Spleen (tissue), 11 donors: Measurements from ENCODE around the gene BMF. TPM values are rescaled to one million over a fixed set of nuclear protein-coding genes. Genes with fewer than 3 reads are reported as not detected.

Experiments used
- DNase-seq: peaks from one replicate; pipeline ENCODE4 v3.0.0-alpha.2; 2020
- H3K27ac ChIP-seq, 8 donors: fragments of 200-600 bp; sonication (generic) in 7 of 8; 1 replicate in 4 of 8; 2 replicates in 4 of 8; pipeline versions ENCODE4 v1.5.0 to v1.8.0; 2016 to 2021; ENCODE audit warnings: inconsistent platforms in 4 of 8, mild to moderate bottlenecking in 4 of 8, moderate library complexity in 1 of 8
- H3K27me3 ChIP-seq, 7 donors: fragments of 200-600 bp; sonication (generic) in 6 of 7; replicated peaks in 1 of 7; 1 replicate in 4 of 7; 2 replicates in 3 of 7; pipeline versions ENCODE4 v1.5.0 to v1.8.0; 2016 to 2021; ENCODE audit warnings: inconsistent platforms in 3 of 7, mild to moderate bottlenecking in 1 of 7
- H3K36me3 ChIP-seq, 6 donors: fragments of 200-600 bp; sonication (generic) in 5 of 6; 1 replicate in 4 of 6; 2 replicates in 2 of 6; pipeline versions ENCODE4 v1.5.0 to v1.8.0; 2016 to 2021; ENCODE audit warnings: inconsistent platforms in 2 of 6
- H3K4me1 ChIP-seq, 6 donors: fragments of 200-600 bp; sonication (generic) in 5 of 6; 1 replicate in 3 of 6; 2 replicates in 3 of 6; pipeline versions ENCODE4 v1.5.0 to v1.8.0; 2016 to 2021; ENCODE audit warnings: inconsistent platforms in 3 of 6
- H3K4me3 ChIP-seq, 8 donors: fragments of 200-600 bp; sonication (generic) in 7 of 8; 1 replicate in 4 of 8; 2 replicates in 4 of 8; pipeline versions ENCODE4 v1.5.0 to v1.8.0; 2016 to 2021; ENCODE audit warnings: inconsistent platforms in 4 of 8, mild to moderate bottlenecking in 4 of 8, moderate library complexity in 2 of 8
- H3K9me3 ChIP-seq, 8 donors: fragments of 200-600 bp; sonication (generic) in 7 of 8; 1 replicate in 4 of 8; 2 replicates in 4 of 8; pipeline versions ENCODE4 v1.5.0 to v1.8.0; 2016 to 2021; ENCODE audit warnings: inconsistent platforms in 4 of 8
- POLR2A ChIP-seq, 3 donors: fragments of 450-650 bp; IDR thresholded peaks; one replicate each; pipeline ENCODE4 v1.5.1; 2017; ENCODE audit warnings: antibody characterized with exemption in 3 of 3, mild to moderate bottlenecking in 1 of 3
- POLR2AphosphoS5 ChIP-seq, 3 donors: sonication (generic); formaldehyde crosslinking; IDR thresholded peaks; one replicate each; pipeline ENCODE4 v1.5.1; 2017; ENCODE audit warnings: antibody characterized with exemption in 3 of 3
- WGBS, 5 donors: extraction: QIAGEN DNeasy Blood & Tissue Kit in 3 of 5; methylation state at CpG; one replicate each; pipeline versions ENCODE4 v1.1.5 to v1.1.7; 2013 to 2018; 5-methylcytosine and 5-hydroxymethylcytosine counted together
- intact Hi-C: fragments of 100-400 bp; cut with DNase I; formaldehyde crosslinking; loops from one replicate; pipeline ENCODE4 v1.15.0; 2023; ENCODE audit warnings: low total_unique reads
- polyA plus RNA-seq, 3 donors: library from polyadenylated mRNA; stranded (reverse); fragments of 200-250 nt; gene quantifications; one replicate each; pipeline ENCODE4 v1.2.1, GENCODE V29; 2013
- total RNA-seq, 7 donors: library from RNA; depleted of rRNA in 3 of 7; stranded (reverse); fragments of >200 nt in 3 of 7; fragmentation: NEBNext Ultra II Directional in 4 of 7; extraction: Animal tissue kit (Norgen Biotek cat#: 25700) in 4 of 7; gene quantifications; one replicate each; pipeline versions ENCODE4 v1.1.0 to v1.2.1, GENCODE V29; 2016 to 2021
- TF ChIP-seq, protein P1 (sequence below), 11 experiments: fragments of 200-600 bp in 7 of 11; fragments of 450-650 bp in 4 of 11; sonication (generic) in 4 of 11; IDR thresholded peaks in 8 of 11; conservative IDR thresholded peaks in 3 of 11; 1 replicate in 7 of 11; 2 replicates in 4 of 11; pipeline versions ENCODE4 v1.4.0 to v1.8.0; 2016 to 2021; ENCODE audit warnings: antibody characterized with exemption in 11 of 11, inconsistent platforms in 4 of 11, mild to moderate bottlenecking in 1 of 11
- donor health status: healthy with polysubstance abuse.
- donor health status: DM: no; HTN: no; CAD: no; lungs with moderate emphysema.
- donor health status: DM: no; HTN: no; CAD: no.
- donor health status: Bipolar disorder and iron deficiency.
- donor health status: healthy.
- donor health status: DM: no; HTN: no; CAD: no.
- donor health status: DM: yes; HTN: yes; CAD: no.

Gene BMF
- total and polyA plus RNA-seq, 10 donors = 16.9 to 77.9 (median 33.3) TPM

DNA sequence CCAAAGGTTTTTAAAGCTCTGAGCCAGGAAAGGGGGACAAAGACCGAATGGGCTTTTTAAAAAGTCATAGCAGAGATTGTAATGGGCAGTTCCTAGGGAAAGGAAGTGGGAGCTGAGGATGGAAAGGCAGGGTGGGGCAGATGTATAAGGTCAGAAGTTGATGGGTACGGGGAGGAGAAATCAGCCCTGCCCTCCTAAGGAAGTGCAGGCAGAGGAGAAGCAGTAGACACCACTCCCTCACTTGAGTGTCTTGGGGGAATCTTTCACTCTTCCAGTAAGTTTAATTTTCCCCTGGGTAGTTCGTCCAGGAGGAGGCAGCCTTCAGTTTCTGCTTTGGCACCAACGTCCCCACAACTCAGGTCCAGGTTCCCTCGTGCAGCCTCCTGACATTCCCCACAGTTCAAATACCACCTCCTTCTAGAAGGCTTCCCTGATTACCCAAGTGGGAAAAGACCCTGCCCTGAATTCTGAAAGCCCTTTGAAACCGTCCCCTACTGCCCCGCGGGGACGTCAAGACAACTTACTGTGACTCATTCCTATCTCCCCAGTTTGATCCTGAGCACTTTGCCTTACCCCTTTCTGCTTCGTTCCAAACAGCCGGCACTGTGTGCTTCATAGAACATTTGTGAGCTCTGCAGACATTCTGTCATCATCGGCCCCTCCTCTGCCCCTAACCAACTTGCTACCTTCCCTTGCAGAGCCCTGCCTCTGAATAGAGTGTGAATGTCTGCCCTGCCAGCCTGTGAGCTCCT, 55.4 kb downstream of the BMF start:
- intact Hi-C loops = no loop called here
- H3K27ac ChIP-seq = peak overlapping the region in 4 of 8 donors; percentile 72 to 81 (median 78)
- no peak overlapping the region for H3K4me3 ChIP-seq
- peaks cover 0 to 4% (median 0%) of the 10 kb centered on the region in 6 donors for H3K36me3 ChIP-seq
- H3K4me1 ChIP-seq = peaks cover 32 to 71% (median 56%) of the 10 kb centered on the region in 6 donors
- no peaks in the 10 kb centered on the region for H3K9me3 ChIP-seq
- TF ChIP-seq POLR2AphosphoS5 (IDR thresholded peaks at IDR 0.05) (no peak), POLR2A (IDR thresholded peaks at IDR 0.05) (no peak)
- TF ChIP-seq, protein P1, sequence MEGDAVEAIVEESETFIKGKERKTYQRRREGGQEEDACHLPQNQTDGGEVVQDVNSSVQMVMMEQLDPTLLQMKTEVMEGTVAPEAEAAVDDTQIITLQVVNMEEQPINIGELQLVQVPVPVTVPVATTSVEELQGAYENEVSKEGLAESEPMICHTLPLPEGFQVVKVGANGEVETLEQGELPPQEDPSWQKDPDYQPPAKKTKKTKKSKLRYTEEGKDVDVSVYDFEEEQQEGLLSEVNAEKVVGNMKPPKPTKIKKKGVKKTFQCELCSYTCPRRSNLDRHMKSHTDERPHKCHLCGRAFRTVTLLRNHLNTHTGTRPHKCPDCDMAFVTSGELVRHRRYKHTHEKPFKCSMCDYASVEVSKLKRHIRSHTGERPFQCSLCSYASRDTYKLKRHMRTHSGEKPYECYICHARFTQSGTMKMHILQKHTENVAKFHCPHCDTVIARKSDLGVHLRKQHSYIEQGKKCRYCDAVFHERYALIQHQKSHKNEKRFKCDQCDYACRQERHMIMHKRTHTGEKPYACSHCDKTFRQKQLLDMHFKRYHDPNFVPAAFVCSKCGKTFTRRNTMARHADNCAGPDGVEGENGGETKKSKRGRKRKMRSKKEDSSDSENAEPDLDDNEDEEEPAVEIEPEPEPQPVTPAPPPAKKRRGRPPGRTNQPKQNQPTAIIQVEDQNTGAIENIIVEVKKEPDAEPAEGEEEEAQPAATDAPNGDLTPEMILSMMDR (IDR thresholded peaks at IDR 0.05 in 8 of 11, conservative IDR thresholded peaks at IDR 0.05 in 3 of 11) = no peak
- H3K27me3 ChIP-seq = no peaks in the 10 kb centered on the region
- 71 to 83% (median 73%) methylated on average over 12 of the region's 12 CpGs for WGBS, 5 donors
- DNase-seq = peak; percentile 50

DNA sequence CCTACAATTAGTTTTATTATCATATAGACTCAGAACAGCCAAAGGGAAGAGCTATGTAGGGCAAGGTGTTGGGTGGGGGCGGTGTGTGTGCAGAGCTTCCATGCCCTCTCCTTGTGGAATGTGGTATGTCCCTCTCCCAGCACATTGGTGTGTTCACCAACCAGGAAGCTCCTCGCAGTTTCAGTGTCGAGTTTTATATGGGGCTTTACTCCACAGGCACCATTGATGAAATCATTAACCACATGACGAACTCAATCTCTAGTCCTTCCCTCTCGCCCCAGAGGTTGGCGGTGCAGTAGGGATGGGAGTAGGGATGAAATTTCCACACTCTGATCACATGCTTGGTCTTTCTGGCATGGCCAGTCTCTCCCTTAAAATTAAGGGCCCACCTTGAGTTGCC, 56.1 kb downstream of the BMF start:
- intact Hi-C loops = no loop called here
- no peaks in the 10 kb centered on the region for H3K9me3 ChIP-seq
- peaks cover 0 to 4% (median 0%) of the 10 kb centered on the region in 6 donors for H3K36me3 ChIP-seq
- no peaks in the 10 kb centered on the region for H3K27me3 ChIP-seq
- peaks cover 38 to 77% (median 63%) of the 10 kb centered on the region in 6 donors for H3K4me1 ChIP-seq
- no peak for TF ChIP-seq POLR2AphosphoS5 (IDR thresholded peaks at IDR 0.05)
- TF ChIP-seq POLR2A (IDR thresholded peaks at IDR 0.05) = no peak
- TF ChIP-seq, protein P1 (IDR thresholded peaks at IDR 0.05 in 8 of 11, conservative IDR thresholded peaks at IDR 0.05 in 3 of 11) = no peak
- WGBS, 5 donors = 59 to 87% (median 63%) methylated on average over 6 of the region's 6 CpGs
- no peak overlapping the region for H3K27ac ChIP-seq
- H3K4me3 ChIP-seq = no peak overlapping the region
- peak; percentile 15 for DNase-seq

DNA sequence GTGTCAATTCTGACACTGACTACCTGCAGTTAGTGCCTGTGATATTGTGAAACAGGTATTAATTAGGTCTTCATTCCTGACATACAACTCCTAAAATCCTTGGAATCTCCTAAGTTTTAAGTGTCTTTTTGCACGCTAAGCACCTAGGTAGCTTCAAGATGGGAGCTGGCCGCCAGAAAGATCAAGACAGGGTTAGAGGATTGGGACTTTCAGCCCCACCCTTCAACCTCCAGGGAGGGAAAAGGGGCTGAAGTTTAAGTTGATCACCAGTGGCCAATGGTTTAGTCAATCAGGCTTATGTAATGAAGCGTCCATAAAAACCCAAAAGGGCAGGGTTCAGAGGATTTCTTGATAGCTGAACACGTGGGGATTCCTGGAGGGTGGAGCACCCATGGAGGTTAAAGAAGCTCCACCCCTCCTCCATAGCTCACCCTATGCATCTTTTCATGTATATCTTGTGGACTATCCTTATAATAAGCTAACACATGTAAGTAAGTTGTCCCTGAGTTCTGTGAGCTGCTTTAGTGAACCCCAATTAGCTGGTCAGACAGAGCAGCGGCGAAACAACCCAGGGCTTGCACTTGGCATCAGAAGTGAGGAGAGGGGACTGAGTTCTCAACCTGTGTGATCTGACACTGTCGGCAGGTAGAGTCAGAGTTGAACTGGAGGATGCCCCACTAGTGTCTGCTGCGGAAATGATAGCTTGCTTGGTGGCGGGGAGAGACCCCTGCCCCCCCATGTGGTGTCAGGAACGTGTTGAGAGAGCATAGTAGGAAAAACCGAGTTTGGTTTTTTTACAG, 56.9 kb downstream of the BMF start:
- H3K4me1 ChIP-seq = peaks cover 45 to 85% (median 71%) of the 10 kb centered on the region in 6 donors
- H3K9me3 ChIP-seq = no peaks in the 10 kb centered on the region
- peak; percentile 39 for DNase-seq
- H3K27me3 ChIP-seq = no peaks in the 10 kb centered on the region
- 81 to 90% (median 84%) methylated on average over 11 of the region's 11 CpGs for WGBS, 5 donors
- intact Hi-C loops = no loop called here
- H3K36me3 ChIP-seq = peaks cover 0 to 4% (median 0%) of the 10 kb centered on the region in 6 donors
- H3K27ac ChIP-seq = peak overlapping the region in 1 of 8 donors; percentile 16
- H3K4me3 ChIP-seq = no peak overlapping the region
- TF ChIP-seq, protein P1 (IDR thresholded peaks at IDR 0.05 in 8 of 11, conservative IDR thresholded peaks at IDR 0.05 in 3 of 11) = no peak
- TF ChIP-seq POLR2A (IDR thresholded peaks at IDR 0.05) = no peak
- TF ChIP-seq POLR2AphosphoS5 (IDR thresholded peaks at IDR 0.05) = no peak
